Naive B cell (primary cell): ENCODE data around the gene TXNRD2. TPM values are rescaled to one million over a fixed set of nuclear protein-coding genes. Genes with fewer than 3 reads are reported as not detected.

Experiments
- ATAC-seq, 2 donors: fragments of 150-1000 bp; cut with Tn5 transposase; 2 replicates each; pipeline ENCODE4 v1.10.0; 2021; ENCODE audit warnings: low read depth in 2 of 2, mild to moderate bottlenecking in 2 of 2, moderate library complexity in 2 of 2
- DNase-seq: peaks from one replicate; pipeline ENCODE4 v3.0.0; 2022
- H3K27ac Mint-ChIP-seq, 6 donors: one replicate each; pipeline ENCODE4 v1.8.0; 2020 to 2022; ENCODE audit warnings: mild to moderate bottlenecking in 6 of 6, mixed read lengths in 6 of 6, moderate library complexity in 5 of 6, inconsistent platforms in 2 of 6
- H3K27me3 Mint-ChIP-seq, 3 donors: one replicate each; pipeline ENCODE4 v1.8.0; 2021 to 2022; ENCODE audit warnings: mixed read lengths in 3 of 3, mild to moderate bottlenecking in 1 of 3
- H3K36me3 Mint-ChIP-seq, 2 donors: one replicate each; pipeline ENCODE4 v1.8.0; 2020 to 2022; ENCODE audit warnings: mixed read lengths in 2 of 2, inconsistent platforms in 1 of 2, mild to moderate bottlenecking in 1 of 2
- H3K4me1 Mint-ChIP-seq, 3 donors: one replicate each; pipeline ENCODE4 v1.8.0; 2020 to 2022; ENCODE audit warnings: mixed read lengths in 3 of 3, inconsistent platforms in 1 of 3, mild to moderate bottlenecking in 1 of 3, moderate library complexity in 1 of 3
- H3K4me3 Mint-ChIP-seq, 8 donors: one replicate each; pipeline ENCODE4 v1.8.0; 2020 to 2022; ENCODE audit warnings: mild to moderate bottlenecking in 8 of 8, mixed read lengths in 8 of 8, moderate library complexity in 8 of 8, inconsistent platforms in 2 of 8
- H3K9me3 Mint-ChIP-seq, 7 donors: one replicate each; pipeline ENCODE4 v1.8.0; 2020 to 2022; ENCODE audit warnings: mixed read lengths in 7 of 7, mild to moderate bottlenecking in 5 of 7, inconsistent platforms in 2 of 7, moderate library complexity in 1 of 7
- polyA plus RNA-seq, 6 donors: library from polyadenylated mRNA; unstranded; fragments of 300-500 nt; fragmentation: Illumina TruSeq; gene quantifications; one replicate each; pipeline ENCODE4 v1.2.3, GENCODE V29; 2021; ENCODE audit warnings: low read depth in 6 of 6

The TXNRD2 gene
- polyA plus RNA-seq, 6 donors from 2014 or later = 8.1 to 14.7 (median 10.1) TPM

DNA sequence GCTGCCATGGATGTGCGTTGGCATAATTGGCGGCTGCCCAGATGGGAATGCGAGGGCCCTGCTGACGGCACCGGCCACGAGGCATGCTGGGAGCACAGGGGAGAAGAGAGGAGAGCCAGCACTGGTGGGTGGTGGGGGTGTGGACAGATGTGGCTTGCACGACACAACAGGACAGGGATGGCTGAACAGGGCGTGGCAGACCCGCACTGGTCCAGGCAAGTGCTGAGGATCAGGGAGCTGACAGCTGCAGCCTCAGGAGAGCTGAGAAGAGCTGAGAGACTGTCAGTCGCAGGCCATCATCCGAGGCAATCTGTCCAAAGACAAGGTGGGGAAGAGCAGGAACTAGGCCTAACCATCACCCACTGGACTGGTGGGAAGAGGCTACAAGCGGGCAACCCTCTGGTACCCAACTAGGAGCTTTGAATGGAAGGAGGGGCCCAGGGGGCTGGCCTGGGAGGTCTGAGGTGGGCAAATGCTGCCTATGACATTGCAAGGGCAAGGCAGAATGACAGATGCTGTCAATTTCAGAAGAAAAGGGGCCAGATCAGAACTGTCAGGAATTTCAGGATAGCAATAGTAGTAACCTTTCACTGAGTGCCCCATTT, 89.3 kb downstream of the TXNRD2 start:
- Mint-ChIP-seq H3K9me3 (no peaks in the 10 kb centered on the region), H3K4me3 (peak overlapping the region in 7 of 8 donors; percentile 88 to 95 (median 94)), H3K36me3 (no peaks in the 10 kb centered on the region), H3K27me3 (no peaks in the 10 kb centered on the region), H3K27ac (peak overlapping the region in 3 of 6 donors; percentile 24 to 52 (median 44)), H3K4me1 (peaks cover 36 to 45% (median 42%) of the 10 kb centered on the region in 3 donors)
- DNase-seq (no peak), ATAC-seq (no peak)

GRCh38 chr22:19851291-19852176, 90.1 kb downstream of the TXNRD2 start:
- DNase-seq = no peak
- Mint-ChIP-seq H3K4me3 (peak overlapping the region in 2 of 8 donors; percentile 95), H3K36me3 (no peaks in the 10 kb centered on the region), H3K27me3 (no peaks in the 10 kb centered on the region), H3K9me3 (no peaks in the 10 kb centered on the region), H3K4me1 (peaks cover 36 to 42% (median 38%) of the 10 kb centered on the region in 3 donors), H3K27ac (no peak overlapping the region)
- ATAC-seq = no peak

GRCh38 chr22:19850763-19851109, 90.9 kb downstream of the TXNRD2 start:
- Mint-ChIP-seq H3K9me3 (no peaks in the 10 kb centered on the region), H3K27me3 (no peaks in the 10 kb centered on the region), H3K36me3 (no peaks in the 10 kb centered on the region), H3K4me3 (peak overlapping the region in 1 of 8 donors; percentile 55), H3K27ac (no peak overlapping the region), H3K4me1 (peaks cover 34 to 44% (median 41%) of the 10 kb centered on the region in 3 donors)
- ATAC-seq = no peak
- DNase-seq = no peak

DNA sequence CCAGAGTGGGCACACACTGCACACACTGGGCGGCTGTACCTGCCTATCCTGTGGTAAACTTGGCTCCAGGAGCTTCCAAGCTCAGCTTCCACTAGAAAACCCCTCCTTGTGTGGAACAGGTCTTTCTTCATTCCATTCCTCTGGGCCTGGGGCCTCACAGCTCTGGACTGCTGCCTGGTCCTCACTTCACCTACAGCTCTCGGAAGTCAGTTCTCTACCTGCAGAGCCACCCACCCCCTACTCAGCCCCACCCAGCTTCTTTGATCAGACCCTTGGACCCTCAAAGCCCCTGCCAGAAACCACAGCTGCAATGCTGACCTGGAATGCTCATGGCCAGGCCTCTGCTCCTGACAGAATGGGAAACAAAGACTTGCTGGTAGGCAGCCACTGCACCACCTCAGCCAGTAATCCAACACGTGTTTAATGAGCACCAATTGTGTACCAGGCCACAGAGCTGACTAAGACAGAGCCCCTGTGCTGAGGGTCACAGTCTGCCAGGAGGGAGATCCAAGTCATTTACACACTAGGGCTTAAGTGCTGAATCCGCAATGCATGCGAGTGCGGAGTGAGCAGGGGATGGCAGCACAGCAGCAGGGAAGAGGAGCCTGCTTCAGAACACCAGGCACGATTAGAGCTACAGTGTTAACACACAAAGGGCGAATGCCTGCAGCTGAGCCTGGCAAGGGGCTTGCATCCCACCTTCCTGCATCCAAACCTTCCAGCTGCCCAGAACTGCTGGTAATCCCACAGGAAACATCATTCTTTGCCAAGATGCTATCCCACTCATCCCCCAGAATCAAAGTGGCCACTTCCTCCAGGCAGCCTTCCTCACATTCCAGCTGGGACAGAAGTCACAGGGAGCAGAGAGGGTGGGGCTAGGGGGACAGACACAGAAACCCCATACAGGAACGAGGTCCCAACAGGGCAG, 91.5 kb downstream of the TXNRD2 start:
- Mint-ChIP-seq H3K9me3 (no peaks in the 10 kb centered on the region), H3K4me3 (peak overlapping the region in 2 of 8 donors; percentile 24 to 55), H3K36me3 (no peaks in the 10 kb centered on the region), H3K27ac (no peak overlapping the region), H3K4me1 (peaks cover 38 to 50% (median 45%) of the 10 kb centered on the region in 3 donors), H3K27me3 (no peaks in the 10 kb centered on the region)
- DNase-seq (no peak), ATAC-seq (no peak)

GRCh38 chr22:19848298-19849224, 93.1 kb downstream of the TXNRD2 start:
- DNase-seq (no peak), ATAC-seq (no peak)
- Mint-ChIP-seq H3K4me1 (peaks cover 44 to 54% (median 50%) of the 10 kb centered on the region in 3 donors), H3K27me3 (no peaks in the 10 kb centered on the region), H3K4me3 (peak overlapping the region in 1 of 8 donors; percentile 5), H3K27ac (no peak overlapping the region), H3K9me3 (no peaks in the 10 kb centered on the region), H3K36me3 (no peaks in the 10 kb centered on the region)

DNA sequence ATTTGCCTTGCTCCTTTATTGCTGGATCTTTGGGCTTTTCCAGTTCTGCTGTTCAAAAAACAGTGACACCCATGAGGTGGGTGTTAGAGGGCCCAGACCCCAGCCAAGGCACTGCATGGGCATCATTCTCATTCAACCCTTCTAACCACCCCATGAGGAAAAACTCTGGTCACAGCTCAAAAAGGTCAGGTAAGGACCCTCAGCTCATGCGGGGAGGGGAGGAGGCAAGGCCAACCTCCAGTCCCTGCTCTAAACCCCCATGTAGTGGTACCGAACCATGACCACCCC, 94.3 kb downstream of the TXNRD2 start:
- DNase-seq = no peak
- H3K27me3 Mint-ChIP-seq = no peaks in the 10 kb centered on the region
- H3K4me3 Mint-ChIP-seq = no peak overlapping the region
- H3K9me3 Mint-ChIP-seq = no peaks in the 10 kb centered on the region
- no peaks in the 10 kb centered on the region for H3K36me3 Mint-ChIP-seq
- ATAC-seq = no peak
- no peak overlapping the region for H3K27ac Mint-ChIP-seq
- peaks cover 31 to 42% (median 37%) of the 10 kb centered on the region in 3 donors for H3K4me1 Mint-ChIP-seq

DNA sequence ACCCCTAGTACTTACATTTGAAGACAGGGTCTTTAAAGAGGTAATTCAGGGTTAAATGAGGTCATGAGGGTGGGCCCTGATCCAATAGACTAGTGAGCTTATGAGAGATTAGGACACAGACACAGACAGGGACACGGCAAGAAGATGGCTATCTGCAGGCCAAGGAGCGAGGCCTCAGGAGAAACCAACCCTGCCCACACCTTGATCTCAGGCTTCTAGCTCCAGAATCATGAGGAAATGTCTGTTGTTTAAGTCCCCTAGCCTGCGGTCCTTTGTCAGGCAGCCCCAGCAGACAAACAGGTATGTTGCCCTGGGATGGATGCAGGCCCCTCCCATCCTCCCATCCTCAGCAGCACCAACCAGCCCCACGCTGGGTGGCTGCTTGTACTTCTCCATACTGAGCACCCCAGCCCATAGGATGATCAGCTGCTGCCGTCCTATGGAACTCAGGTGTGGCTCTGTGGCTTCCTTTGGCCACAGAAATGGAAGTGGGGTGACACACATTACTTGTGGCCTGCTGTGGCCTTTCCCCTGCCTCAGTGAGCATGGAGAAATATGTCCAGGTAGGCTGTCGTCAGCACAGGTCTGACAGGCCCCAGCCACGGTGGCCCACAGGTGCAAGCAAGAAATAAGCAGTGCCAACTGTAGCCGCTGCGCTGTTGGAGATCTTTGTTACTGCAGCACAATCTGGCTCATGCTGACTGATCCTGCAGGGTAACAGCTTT, 94.8 kb downstream of the TXNRD2 start:
- DNase-seq (no peak), ATAC-seq (no peak)
- H3K27me3 Mint-ChIP-seq = no peaks in the 10 kb centered on the region
- H3K4me1 Mint-ChIP-seq = peaks cover 27 to 39% (median 37%) of the 10 kb centered on the region in 3 donors
- H3K27ac Mint-ChIP-seq = peak overlapping the region in 1 of 6 donors; percentile 33
- no peak overlapping the region for H3K4me3 Mint-ChIP-seq
- H3K36me3 Mint-ChIP-seq = no peaks in the 10 kb centered on the region
- H3K9me3 Mint-ChIP-seq = no peaks in the 10 kb centered on the region

DNA sequence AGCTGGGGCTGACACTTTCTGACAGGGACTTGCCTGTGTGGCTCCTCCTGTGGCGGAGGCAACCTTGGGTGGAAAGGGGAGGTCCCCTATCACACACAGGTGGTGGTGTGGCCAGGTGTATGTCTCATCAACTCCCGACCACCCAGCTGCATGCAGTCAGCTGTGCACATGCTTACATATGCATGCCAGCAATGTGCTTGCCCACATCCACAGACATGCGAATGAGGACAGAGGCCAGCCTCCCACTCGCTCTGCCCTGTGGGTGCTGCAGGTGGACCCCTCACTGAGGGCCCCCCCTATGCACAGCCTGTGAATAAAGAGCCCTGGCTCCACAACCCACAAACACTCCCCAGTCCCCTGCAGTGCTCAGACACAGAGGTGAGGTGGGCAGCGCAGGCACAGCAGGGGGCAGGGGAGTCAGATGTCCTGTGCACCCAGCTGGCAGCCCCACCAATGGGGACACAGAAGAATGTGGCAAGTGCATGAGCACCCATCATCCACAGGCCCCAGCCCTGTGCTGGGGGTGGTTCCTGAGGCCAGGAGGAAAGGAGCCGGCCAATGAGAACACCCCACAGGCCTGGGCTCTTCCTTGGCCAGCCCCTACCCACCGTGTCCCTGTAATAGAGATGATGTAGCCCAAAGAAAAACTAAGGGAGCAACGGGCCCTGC, 96.4 kb downstream of the TXNRD2 start:
- H3K4me3 Mint-ChIP-seq = peak overlapping the region in 3 of 8 donors; percentile 56 to 78 (median 66)
- no peak for DNase-seq
- H3K4me1 Mint-ChIP-seq = peaks cover 24 to 39% (median 34%) of the 10 kb centered on the region in 3 donors
- peak; percentile 44 to 73 for ATAC-seq
- no peaks in the 10 kb centered on the region for H3K9me3 Mint-ChIP-seq
- no peaks in the 10 kb centered on the region for H3K27me3 Mint-ChIP-seq
- peak overlapping the region in 1 of 6 donors; percentile 80 for H3K27ac Mint-ChIP-seq
- H3K36me3 Mint-ChIP-seq = no peaks in the 10 kb centered on the region

- no peaks in the 10 kb centered on the region for H3K9me3 Mint-ChIP-seq
- ATAC-seq = peak; percentile 52 to 56
- H3K4me1 Mint-ChIP-seq = peaks cover 22 to 33% (median 30%) of the 10 kb centered on the region in 3 donors
- H3K4me3 Mint-ChIP-seq = peak overlapping the region in 7 of 8 donors; percentile 25 to 78 (median 65)
- no peak for DNase-seq
- peak overlapping the region in 4 of 6 donors; percentile 51 to 80 (median 62) for H3K27ac Mint-ChIP-seq
- no peaks in the 10 kb centered on the region for H3K27me3 Mint-ChIP-seq
- no peaks in the 10 kb centered on the region for H3K36me3 Mint-ChIP-seq
Observed at GRCh38 chr22:19844377-19845053, 97.1 kb downstream of the TXNRD2 start.

- Mint-ChIP-seq H3K4me3 (peak overlapping the region in 4 of 8 donors; percentile 56 to 78 (median 69)), H3K36me3 (no peaks in the 10 kb centered on the region), H3K4me1 (peaks cover 22 to 33% (median 30%) of the 10 kb centered on the region in 3 donors), H3K27me3 (no peaks in the 10 kb centered on the region), H3K27ac (peak overlapping the region in 2 of 6 donors; percentile 67 to 69), H3K9me3 (no peaks in the 10 kb centered on the region)
- peak in 1 of 2 donors; percentile 11 for ATAC-seq
- no peak for DNase-seq
Observed at GRCh38 chr22:19843857-19844376, 97.7 kb downstream of the TXNRD2 start.
